Measurements from ENCODE around the gene ACTN4.

Gene ACTN4

DNA sequence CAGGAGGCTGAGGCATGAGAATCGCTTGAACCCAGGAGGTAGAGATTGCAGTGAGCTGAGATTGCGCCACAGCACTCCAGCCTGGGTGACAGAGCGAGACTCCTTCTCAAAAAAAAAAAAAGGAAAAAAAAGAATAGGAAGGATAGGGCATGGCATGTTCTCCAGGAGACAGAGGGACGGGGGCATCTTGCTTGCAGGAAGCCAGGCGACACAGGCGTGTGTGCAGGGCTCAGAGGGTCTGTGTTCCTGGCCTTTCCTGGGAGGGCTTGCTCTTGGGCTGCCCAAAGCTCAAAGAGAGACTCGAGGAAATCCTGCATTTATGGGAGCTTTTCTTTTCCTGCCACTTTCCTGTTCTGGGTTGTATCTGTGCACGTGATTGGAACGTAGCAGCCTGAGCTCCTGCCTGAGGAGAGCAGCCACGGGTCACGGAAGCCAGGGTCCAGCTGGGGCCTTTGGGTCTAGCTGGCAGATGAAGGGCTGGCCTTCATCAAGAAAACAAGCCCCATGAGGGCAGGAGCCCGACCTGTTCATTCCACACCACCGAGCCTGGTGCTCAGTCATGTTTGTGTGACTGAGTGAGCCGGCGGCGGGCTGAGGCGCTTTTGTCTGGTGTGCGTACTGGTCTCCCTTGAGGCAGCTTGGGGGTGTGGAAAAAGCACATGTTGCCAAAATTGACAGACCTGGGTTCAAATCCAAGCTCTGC, 52.3 kb downstream of the ACTN4 start:
- no peaks in the 10 kb centered on the region for H3K9me3 ChIP-seq
- H3K4me1 ChIP-seq = no peaks in the 10 kb centered on the region; the same call in 1 of the 2 replicates
- TF ChIP-seq, protein P1, sequence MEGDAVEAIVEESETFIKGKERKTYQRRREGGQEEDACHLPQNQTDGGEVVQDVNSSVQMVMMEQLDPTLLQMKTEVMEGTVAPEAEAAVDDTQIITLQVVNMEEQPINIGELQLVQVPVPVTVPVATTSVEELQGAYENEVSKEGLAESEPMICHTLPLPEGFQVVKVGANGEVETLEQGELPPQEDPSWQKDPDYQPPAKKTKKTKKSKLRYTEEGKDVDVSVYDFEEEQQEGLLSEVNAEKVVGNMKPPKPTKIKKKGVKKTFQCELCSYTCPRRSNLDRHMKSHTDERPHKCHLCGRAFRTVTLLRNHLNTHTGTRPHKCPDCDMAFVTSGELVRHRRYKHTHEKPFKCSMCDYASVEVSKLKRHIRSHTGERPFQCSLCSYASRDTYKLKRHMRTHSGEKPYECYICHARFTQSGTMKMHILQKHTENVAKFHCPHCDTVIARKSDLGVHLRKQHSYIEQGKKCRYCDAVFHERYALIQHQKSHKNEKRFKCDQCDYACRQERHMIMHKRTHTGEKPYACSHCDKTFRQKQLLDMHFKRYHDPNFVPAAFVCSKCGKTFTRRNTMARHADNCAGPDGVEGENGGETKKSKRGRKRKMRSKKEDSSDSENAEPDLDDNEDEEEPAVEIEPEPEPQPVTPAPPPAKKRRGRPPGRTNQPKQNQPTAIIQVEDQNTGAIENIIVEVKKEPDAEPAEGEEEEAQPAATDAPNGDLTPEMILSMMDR (IDR thresholded peaks at IDR 0.05; ENCODE audit: low read depth, low read length) = no peak
- no peaks in the 10 kb centered on the region for H3K27me3 ChIP-seq
- H3K36me3 ChIP-seq = peaks cover 37% of the 10 kb centered on the region
- DNase-seq = no peak
- H3K4me3 ChIP-seq (ENCODE audit: low read depth, low read length) = no peak overlapping the region

DNA sequence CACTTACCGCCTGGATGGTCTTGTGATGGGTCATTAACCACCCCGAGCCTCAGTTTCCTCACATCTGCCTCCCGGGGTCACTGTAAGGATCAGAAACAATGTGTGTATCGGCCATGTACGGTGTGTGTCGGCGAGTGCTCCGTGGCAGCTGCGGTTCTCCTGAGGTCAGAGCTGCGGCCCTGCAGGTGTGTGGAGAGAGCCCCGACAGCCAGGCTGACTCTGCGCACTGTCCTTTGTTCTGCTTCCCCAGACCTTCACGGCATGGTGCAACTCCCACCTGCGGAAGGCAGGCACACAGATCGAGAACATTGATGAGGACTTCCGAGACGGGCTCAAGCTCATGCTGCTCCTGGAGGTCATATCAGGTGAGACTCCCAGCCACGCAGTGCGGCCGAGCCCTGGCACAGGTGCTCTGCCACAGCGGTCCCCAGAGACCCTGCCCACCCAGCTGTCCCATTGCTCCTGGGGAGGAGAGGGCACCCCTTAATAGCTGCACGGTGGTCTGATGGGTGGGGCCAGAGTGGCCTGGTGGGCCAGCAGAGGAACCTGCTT, 53.0 kb downstream of the ACTN4 start:
- Histone ChIP-seq H3K9me3 (no peaks in the 10 kb centered on the region), H3K4me1 (no peaks in the 10 kb centered on the region; the same call in 1 of the 2 replicates), H3K27me3 (no peaks in the 10 kb centered on the region), H3K36me3 (peaks cover 38% of the 10 kb centered on the region), H3K4me3 (ENCODE audit: low read depth, low read length) (no peak overlapping the region)
- no peak for DNase-seq
- TF ChIP-seq, protein P1 (IDR thresholded peaks at IDR 0.05; ENCODE audit: low read depth, low read length) = no peak

DNA sequence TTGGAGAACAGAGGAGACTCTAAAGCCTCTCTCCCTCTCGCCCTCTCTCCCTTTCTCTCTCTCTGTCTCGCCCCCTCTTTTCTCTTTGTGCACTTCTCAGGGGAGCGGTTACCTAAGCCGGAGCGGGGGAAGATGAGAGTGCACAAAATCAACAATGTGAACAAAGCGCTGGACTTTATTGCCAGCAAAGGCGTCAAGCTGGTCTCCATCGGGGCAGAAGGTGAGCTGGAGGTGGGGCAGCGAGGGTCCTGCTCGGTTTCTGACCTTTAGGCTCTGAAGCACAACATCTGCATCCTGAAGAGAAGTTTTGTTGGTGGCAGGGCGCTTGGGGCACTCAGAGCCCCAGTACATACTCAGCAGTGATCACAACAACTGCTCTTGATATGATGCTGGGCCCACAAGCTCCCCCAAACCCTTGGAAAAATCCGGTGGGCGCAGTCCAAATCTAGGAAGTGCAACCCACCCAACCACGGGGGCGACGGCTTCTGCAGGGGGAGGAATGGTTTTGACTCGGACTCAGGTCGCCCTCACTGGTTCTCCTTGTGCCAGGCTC, 53.5 kb downstream of the ACTN4 start:
- no peak overlapping the region for H3K4me3 ChIP-seq (ENCODE audit: low read depth, low read length)
- no peaks in the 10 kb centered on the region for H3K4me1 ChIP-seq
- H3K9me3 ChIP-seq = no peaks in the 10 kb centered on the region
- H3K36me3 ChIP-seq = peaks cover 43% of the 10 kb centered on the region
- no peak for DNase-seq
- H3K27me3 ChIP-seq = no peaks in the 10 kb centered on the region
- TF ChIP-seq, protein P1 (IDR thresholded peaks at IDR 0.05; ENCODE audit: low read depth, low read length) = no peak

DNA sequence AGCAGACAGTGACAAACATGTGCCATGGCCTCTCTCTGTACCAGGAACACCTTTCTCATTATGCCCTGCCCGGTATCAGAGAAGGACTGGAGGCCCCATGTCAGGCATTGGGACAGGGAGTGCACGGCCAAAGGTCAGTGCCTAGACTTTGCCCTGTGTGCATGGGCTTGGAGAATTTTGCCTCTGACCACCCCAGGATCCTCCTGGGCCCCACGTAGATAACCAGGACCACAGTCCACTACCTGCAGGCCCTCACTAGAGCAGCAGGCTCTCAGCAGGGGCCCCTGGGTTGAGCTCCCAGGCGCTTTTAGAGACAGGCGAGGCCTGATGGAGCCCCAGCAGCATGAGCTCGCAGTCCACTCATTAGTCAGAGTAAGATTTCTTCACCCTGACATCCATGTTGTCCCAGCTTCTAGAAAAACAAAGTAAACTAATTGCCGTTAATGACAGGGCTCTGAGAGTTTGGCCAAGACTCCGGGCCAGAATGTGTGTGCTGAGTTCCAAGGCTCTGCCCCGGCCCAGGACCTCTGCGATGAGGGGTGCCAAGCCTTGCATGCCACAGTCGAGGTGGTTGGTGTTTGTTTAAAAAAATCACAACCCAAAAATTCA, 54.1 kb downstream of the ACTN4 start:
- no peaks in the 10 kb centered on the region for H3K27me3 ChIP-seq
- no peaks in the 10 kb centered on the region for H3K9me3 ChIP-seq
- TF ChIP-seq, protein P1 (IDR thresholded peaks at IDR 0.05; ENCODE audit: low read depth, low read length) = no peak
- H3K36me3 ChIP-seq = peaks cover 47% of the 10 kb centered on the region
- H3K4me1 ChIP-seq = no peaks in the 10 kb centered on the region
- H3K4me3 ChIP-seq (ENCODE audit: low read depth, low read length) = no peak overlapping the region
- no peak for DNase-seq

DNA sequence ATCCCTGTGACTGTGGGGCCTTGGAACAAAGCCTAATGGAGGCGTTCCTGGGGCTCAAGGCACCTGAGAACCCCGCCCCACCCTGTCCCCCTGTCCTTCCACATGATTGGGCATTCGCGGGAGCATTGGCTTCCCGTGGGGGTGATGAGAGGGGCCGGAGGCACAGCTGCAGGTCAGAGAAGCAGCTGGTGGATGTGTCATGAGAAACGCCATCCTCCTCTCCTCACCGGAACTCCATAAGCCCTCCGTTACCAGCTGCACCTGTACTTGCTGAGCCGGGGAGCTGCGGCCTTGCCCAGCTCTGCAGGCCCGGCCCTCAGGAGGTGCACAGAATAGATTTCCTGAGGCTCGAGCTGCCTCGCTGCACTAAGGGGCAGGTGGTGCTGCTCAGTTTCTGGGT, 54.8 kb downstream of the ACTN4 start:
- no peaks in the 10 kb centered on the region for H3K27me3 ChIP-seq
- H3K4me3 ChIP-seq (ENCODE audit: low read depth, low read length) = no peak overlapping the region
- DNase-seq = no peak
- no peaks in the 10 kb centered on the region for H3K4me1 ChIP-seq
- TF ChIP-seq, protein P1 (IDR thresholded peaks at IDR 0.05; ENCODE audit: low read depth, low read length) = no peak
- H3K9me3 ChIP-seq = no peaks in the 10 kb centered on the region
- peaks cover 53% of the 10 kb centered on the region for H3K36me3 ChIP-seq

DNA sequence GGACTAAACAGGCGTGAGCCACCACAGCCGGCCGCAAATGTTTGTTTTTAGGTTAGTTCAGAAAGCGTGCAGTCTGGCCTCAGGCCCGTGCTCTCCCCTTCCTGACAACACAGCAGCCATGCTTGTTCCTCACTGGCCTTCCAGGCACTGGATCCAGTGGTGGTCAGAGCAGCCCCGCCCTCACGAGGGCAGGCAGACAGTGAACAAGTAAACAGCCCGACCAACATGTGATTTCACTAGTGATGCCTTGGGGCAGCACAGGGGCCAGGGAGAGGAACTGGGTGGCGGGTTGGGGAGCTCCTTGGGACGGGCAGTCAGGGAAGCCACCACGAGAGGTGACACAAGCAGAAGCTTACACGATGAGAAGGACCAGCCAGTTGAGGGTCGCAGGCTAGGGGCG, 56.1 kb downstream of the ACTN4 start:
- H3K36me3 ChIP-seq = peaks cover 59% of the 10 kb centered on the region
- H3K27me3 ChIP-seq = no peaks in the 10 kb centered on the region
- no peaks in the 10 kb centered on the region for H3K9me3 ChIP-seq
- TF ChIP-seq, protein P1 (IDR thresholded peaks at IDR 0.05; ENCODE audit: low read depth, low read length) = no peak
- no peaks in the 10 kb centered on the region for H3K4me1 ChIP-seq
- no peak for DNase-seq
- no peak overlapping the region for H3K4me3 ChIP-seq (ENCODE audit: low read depth, low read length)

Data from BE2C (cell line).